Calu3 (cell line): Measurements from ENCODE around the gene TMPRSS2. TPM values are rescaled to one million over a fixed set of nuclear protein-coding genes. Genes with fewer than 3 reads are reported as not detected.

ENCODE experiments used
- BruUV-seq: library from RNA; stranded (reverse); fragments of 400-500 nt; replicated peaks from 2 replicates; lab custom pipeline; 2021; lab: Mats Ljungman, UMichigan
- CTCF ChIA-PET: fragments of 300-600 bp; sonication (Branson Sonifier 250); formaldehyde crosslinking; loops from one replicate; lab custom pipeline; 2022; ENCODE audit warnings: antibody characterized with exemption; lab: Charles Lee
- DNase-seq: peaks from one replicate; pipeline ENCODE4 v3.0.0; 2022
- H3K27ac Mint-ChIP-seq: one replicate; pipeline ENCODE4 v1.8.0; 2022; ENCODE audit warnings: mixed read lengths; ENCODE audit not compliant: unreplicated experiment
- H3K27me3 Mint-ChIP-seq: one replicate; pipeline ENCODE4 v1.8.0; 2022; ENCODE audit warnings: mixed read lengths; ENCODE audit not compliant: unreplicated experiment
- H3K36me3 Mint-ChIP-seq: one replicate; pipeline ENCODE4 v1.8.0; 2022; ENCODE audit warnings: mild to moderate bottlenecking, moderate library complexity, mixed read lengths; ENCODE audit not compliant: insufficient read depth, unreplicated experiment
- H3K4me1 Mint-ChIP-seq: one replicate; pipeline ENCODE4 v1.8.0; 2022; ENCODE audit warnings: mild to moderate bottlenecking, low read depth, mixed read lengths; ENCODE audit not compliant: unreplicated experiment
- H3K4me3 Mint-ChIP-seq: one replicate; pipeline ENCODE4 v1.8.0; 2022; ENCODE audit warnings: mild to moderate bottlenecking, low read depth, moderate library complexity, mixed read lengths; ENCODE audit not compliant: unreplicated experiment
- H3K9me3 Mint-ChIP-seq: one replicate; pipeline ENCODE4 v1.8.0; 2022; ENCODE audit warnings: low read depth, mixed read lengths; ENCODE audit not compliant: unreplicated experiment
- CTCF ChIP-seq: fragments of 200-600 bp; IDR thresholded peaks from one replicate; pipeline ENCODE4 v1.8.0; 2022; ENCODE audit warnings: antibody characterized with exemption; ENCODE audit not compliant: unreplicated experiment
- intact Hi-C: fragments of 100-400 bp; cut with micrococcal nuclease; formaldehyde crosslinking; loops from one replicate; pipeline ENCODE4 v1.10.0; 2022; ENCODE audit not compliant: unreplicated experiment
- total RNA-seq: library from RNA; stranded (reverse); gene quantifications from 2 replicates; pipeline ENCODE4 v1.2.3, GENCODE V29; 2022

Gene TMPRSS2
- total RNA-seq, 1 experiment from 2014 or later = 13.1 TPM

- Mint-ChIP-seq H3K4me1 (peaks cover 42% of the 10 kb centered on the region), H3K36me3 (no peaks in the 10 kb centered on the region), H3K4me3 (peak overlapping the region; percentile 55), H3K27me3 (no peaks in the 10 kb centered on the region), H3K9me3 (no peaks in the 10 kb centered on the region), H3K27ac (peak overlapping the region; percentile 83)
- intact Hi-C loops = loop anchor here (10.0 kb wide), 1 partner anchor 64 kb away; no protein-coding TSS in a partner anchor
- BruUV-seq = no TSS peak
- DNase-seq = peak; percentile 53
- TF ChIP-seq CTCF = no peak
- CTCF ChIA-PET = interaction anchor here (0.6 to 1.7 kb wide), 2 partner anchors 69 to 112 kb away, joined by 5 read pairs; no protein-coding TSS in a partner anchor
Observed at GRCh38 chr21:41500931-41501381, 7.0 kb downstream of the TMPRSS2 start.

- no peaks in the 10 kb centered on the region for H3K36me3 Mint-ChIP-seq
- H3K27ac Mint-ChIP-seq = peak overlapping the region; percentile 83
- CTCF ChIA-PET = no interaction called here
- peaks cover 42% of the 10 kb centered on the region for H3K4me1 Mint-ChIP-seq
- no peak for DNase-seq
- no peaks in the 10 kb centered on the region for H3K9me3 Mint-ChIP-seq
- H3K4me3 Mint-ChIP-seq = peak overlapping the region; percentile 55
- H3K27me3 Mint-ChIP-seq = no peaks in the 10 kb centered on the region
- TF ChIP-seq CTCF = no peak
- intact Hi-C loops = loop anchor here (10.0 kb wide), 1 partner anchor 64 kb away; no protein-coding TSS in a partner anchor
- BruUV-seq = no TSS peak
Observed at GRCh38 chr21:41500363-41500762, 7.6 kb downstream of the TMPRSS2 start.

GRCh38 chr21:41499920-41500319, 8.0 kb downstream of the TMPRSS2 start:
- CTCF ChIA-PET = no interaction called here
- BruUV-seq = no TSS peak
- no peak for DNase-seq
- Mint-ChIP-seq H3K4me1 (peaks cover 42% of the 10 kb centered on the region), H3K4me3 (no peak overlapping the region), H3K27me3 (no peaks in the 10 kb centered on the region), H3K27ac (no peak overlapping the region), H3K9me3 (no peaks in the 10 kb centered on the region), H3K36me3 (no peaks in the 10 kb centered on the region)
- TF ChIP-seq CTCF = no peak
- intact Hi-C loops = loop anchor here (10.0 kb wide), 1 partner anchor 65 kb away; no protein-coding TSS in a partner anchor

GRCh38 chr21:41497788-41498187, 10.2 kb downstream of the TMPRSS2 start:
- no TSS peak for BruUV-seq
- Mint-ChIP-seq H3K27ac (no peak overlapping the region), H3K9me3 (no peaks in the 10 kb centered on the region), H3K4me1 (peaks cover 42% of the 10 kb centered on the region), H3K27me3 (no peaks in the 10 kb centered on the region), H3K36me3 (no peaks in the 10 kb centered on the region), H3K4me3 (no peak overlapping the region)
- TF ChIP-seq CTCF = no peak
- CTCF ChIA-PET = no interaction called here
- no peak for DNase-seq
- intact Hi-C loops = no loop called here
